Activated CD4-positive, CD25-positive, alpha-beta regulatory T cell (primary cell): ENCODE measurements around the gene TGIF2LX.
"Not testable (repeated sequence)": the region's sequence is repeated elsewhere in the genome, so short reads cannot be mapped to it uniquely, and the experiment has no call there.

ENCODE experiments used
- DNase-seq, 4 experiments: peaks; one replicate each; lab custom pipeline; 2025; lab: John Stamatoyannopoulos, UW

Gene TGIF2LX

DNA sequence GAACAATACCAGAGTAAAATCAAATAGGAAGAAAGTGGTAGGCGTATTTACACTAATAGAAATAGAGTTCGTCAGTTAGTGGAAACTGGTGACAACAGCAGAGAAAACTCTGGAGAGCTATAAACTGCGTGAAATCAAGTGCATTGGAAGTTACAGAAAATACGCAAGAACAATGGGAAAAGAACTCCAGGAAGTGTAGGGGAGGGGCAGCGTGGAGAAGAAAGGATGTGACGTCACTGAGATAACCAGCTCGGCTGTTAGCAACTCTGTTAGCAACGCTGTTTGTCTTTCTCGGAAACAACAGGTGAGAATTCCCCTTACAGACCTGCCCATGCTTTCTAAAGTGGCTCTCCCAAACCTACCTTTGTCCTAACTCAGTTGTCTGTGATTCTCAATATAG lies at the start of gene TGIF2LX:
TGIF2LX (plus strand) TSS at position 244 of the 400 bp plus-strand sequence. CDS start 178 bp downstream, outside the sequence.
- DNase-seq = not testable (repeated sequence)

GRCh38 chrX:89922338-89922934 lies 728 bp downstream of the TGIF2LX start:
- not testable (repeated sequence) for DNase-seq

DNA sequence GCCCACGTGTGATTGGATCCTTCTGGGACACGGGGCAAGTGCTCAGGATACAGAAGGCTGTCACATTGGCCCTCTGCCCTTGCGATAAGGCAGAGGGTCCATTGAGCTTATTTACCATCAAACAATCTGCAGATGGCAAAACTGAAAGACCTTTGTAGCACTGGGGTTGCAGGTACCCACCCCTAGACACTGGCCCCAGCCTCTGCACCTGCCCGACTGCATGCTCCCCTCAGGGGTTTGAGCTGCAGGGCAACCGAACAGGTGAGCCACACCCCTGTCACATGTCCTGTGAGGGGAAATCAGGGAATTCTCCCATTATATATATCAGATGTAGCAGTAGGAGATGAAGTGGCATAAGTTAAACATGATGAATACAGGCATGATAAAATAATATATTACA lies 21.4 kb downstream of the TGIF2LX start:
- DNase-seq = not testable (repeated sequence)

- DNase-seq = not testable (repeated sequence)
Measured at GRCh38 chrX:89965588-89965987, 43.9 kb downstream of the TGIF2LX start.
